Gastrocnemius medialis (tissue), 4 donors: ENCODE data around the gene DNMBP.

ENCODE experiments used
- POLR2A ChIP-seq, 2 donors: fragments of 450-650 bp; IDR thresholded peaks; one replicate each; pipeline ENCODE4 v1.6.1; 2017; ENCODE audit warnings: antibody characterized with exemption in 2 of 2, mild to moderate bottlenecking in 2 of 2, moderate library complexity in 2 of 2
- TF ChIP-seq, protein P1 (sequence below), 5 experiments: fragments of 450-650 bp in 3 of 5; fragments of 200-600 bp in 2 of 5; sonication (generic) in 2 of 5; IDR thresholded peaks in 4 of 5; conservative IDR thresholded peaks in 1 of 5; 1 replicate in 4 of 5; 2 replicates in 1 of 5; pipeline ENCODE4 v1.5.1; 2016 to 2019; ENCODE audit warnings: antibody characterized with exemption in 5 of 5, mild to moderate bottlenecking in 3 of 5, moderate library complexity in 3 of 5

DNA sequence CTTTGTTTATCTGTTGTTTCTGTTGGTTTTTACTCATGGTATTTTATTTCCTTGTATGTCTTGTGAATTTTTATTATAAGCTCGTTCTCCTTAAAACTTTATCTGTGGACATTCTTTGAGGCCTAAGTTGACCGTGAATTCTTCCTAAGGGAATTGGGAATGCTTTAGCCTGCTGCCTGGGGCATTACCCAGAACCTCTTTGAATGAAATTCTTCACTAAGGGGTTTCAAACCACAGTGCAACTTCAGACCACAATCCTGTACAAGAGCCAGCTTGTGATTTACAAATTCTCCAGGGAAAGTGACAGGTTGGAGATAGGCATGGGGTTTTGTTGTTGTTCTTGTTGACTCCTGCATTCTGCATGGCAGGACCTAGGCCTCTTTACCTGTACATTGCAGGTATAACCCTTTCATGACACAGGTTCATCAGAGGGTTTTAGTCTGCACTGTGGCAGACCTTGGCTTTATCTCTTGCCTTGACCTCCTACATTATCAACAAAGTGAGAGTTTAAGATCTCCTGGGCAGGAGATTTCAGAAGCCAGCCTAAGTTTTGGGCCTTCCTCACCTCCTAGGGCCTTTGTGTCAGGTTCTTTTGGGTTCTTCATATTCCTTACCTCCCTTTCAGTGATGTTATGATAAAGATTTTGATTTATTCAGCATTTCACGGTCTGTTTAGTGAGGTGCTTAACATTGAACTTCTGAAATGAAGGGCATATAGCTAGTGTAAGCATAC lies 157.1 kb downstream of the DNMBP start:
- no peak for TF ChIP-seq POLR2A (IDR thresholded peaks at IDR 0.05)
- TF ChIP-seq, protein P1, sequence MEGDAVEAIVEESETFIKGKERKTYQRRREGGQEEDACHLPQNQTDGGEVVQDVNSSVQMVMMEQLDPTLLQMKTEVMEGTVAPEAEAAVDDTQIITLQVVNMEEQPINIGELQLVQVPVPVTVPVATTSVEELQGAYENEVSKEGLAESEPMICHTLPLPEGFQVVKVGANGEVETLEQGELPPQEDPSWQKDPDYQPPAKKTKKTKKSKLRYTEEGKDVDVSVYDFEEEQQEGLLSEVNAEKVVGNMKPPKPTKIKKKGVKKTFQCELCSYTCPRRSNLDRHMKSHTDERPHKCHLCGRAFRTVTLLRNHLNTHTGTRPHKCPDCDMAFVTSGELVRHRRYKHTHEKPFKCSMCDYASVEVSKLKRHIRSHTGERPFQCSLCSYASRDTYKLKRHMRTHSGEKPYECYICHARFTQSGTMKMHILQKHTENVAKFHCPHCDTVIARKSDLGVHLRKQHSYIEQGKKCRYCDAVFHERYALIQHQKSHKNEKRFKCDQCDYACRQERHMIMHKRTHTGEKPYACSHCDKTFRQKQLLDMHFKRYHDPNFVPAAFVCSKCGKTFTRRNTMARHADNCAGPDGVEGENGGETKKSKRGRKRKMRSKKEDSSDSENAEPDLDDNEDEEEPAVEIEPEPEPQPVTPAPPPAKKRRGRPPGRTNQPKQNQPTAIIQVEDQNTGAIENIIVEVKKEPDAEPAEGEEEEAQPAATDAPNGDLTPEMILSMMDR (IDR thresholded peaks at IDR 0.05 in 4 of 5, conservative IDR thresholded peaks at IDR 0.05 in 1 of 5) = no peak
